Measurements from ENCODE around the gene CSF3R. TPM values are rescaled to one million over a fixed set of nuclear protein-coding genes. Genes with fewer than 3 reads are reported as not detected.

The CSF3R gene
- total and polyA plus RNA-seq, 9 of the 15 experiments (the other 6 are each of a cell fraction or from before 2014, with no cell fraction given): 0.21 to 0.86 (median 0.40) TPM; not detected in 1

GRCh38 chr1:36440646-36441045, 42.1 kb downstream of the CSF3R start:
- no peak for ATAC-seq
- H3K36me3 ChIP-seq (ENCODE audit: control insufficient read depth, insufficient read depth, low read length): no peaks in the 10 kb centered on the region
- BruUV-seq (replicated peaks): no TSS peak
- FAIRE-seq: no peak
- no peak overlapping the region; a peak in 1 of 4 replicates for H3K9ac ChIP-seq (ENCODE audit: insufficient read depth in 1 of 2, low read depth in 2 of 2, low read length in 2 of 2)
- ChIA-PET POLR2A (interaction anchor here (1.3 kb wide), 1 partner anchor 10 kb away, joined by 5 read pairs; no protein-coding TSS in a partner anchor), CTCF (ENCODE audit: low intra/inter-chr PET ratio) (no interaction called here)
- H3K4me1 ChIP-seq (replicated peaks in 1 of 2; ENCODE audit: control insufficient read depth in 2 of 2, insufficient read depth in 2 of 2, low read length in 2 of 2): no peaks in the 10 kb centered on the region
- no peaks in the 10 kb centered on the region for H4K20me1 ChIP-seq (replicated peaks; ENCODE audit: control insufficient read depth, insufficient read depth, low read length)
- no peaks in the 10 kb centered on the region for H3K9me3 ChIP-seq (replicated peaks; ENCODE audit: control insufficient read depth, insufficient read depth, low read depth, low read length)
- TF ChIP-seq ZNF76 (CRISPR knock-in tag; IDR thresholded peaks at IDR 0.05; ENCODE audit: borderline replicate concordance): no peak
- TF ChIP-seq TBL1XR1 (IDR thresholded peaks at IDR 0.05; ENCODE audit: low read length in 2 of 2): no peak
- TF ChIP-seq ZNF444 (CRISPR knock-in tag; IDR thresholded peaks at IDR 0.05): no peak
- TF ChIP-seq ZNF778 (CRISPR knock-in tag; IDR thresholded peaks at IDR 0.05): no peak
- no peak for TF ChIP-seq RFX5 (IDR thresholded peaks at IDR 0.05; ENCODE audit: low read depth, low read length)
- no peak for TF ChIP-seq SMAD1 (IDR thresholded peaks at IDR 0.05; ENCODE audit: low read depth, low read length, partially characterized antibody)
- TF ChIP-seq ZFP1 (CRISPR knock-in tag; IDR thresholded peaks at IDR 0.05): no peak
- no peak for TF ChIP-seq MTA3 (IDR thresholded peaks at IDR 0.05; ENCODE audit: borderline replicate concordance)
- H3K27me3 ChIP-seq (ENCODE audit: control insufficient read depth in 2 of 2, insufficient read depth in 2 of 2, low read length in 2 of 2): peaks cover 0 to 4% of the 10 kb centered on the region in 2 experiments; a peak in 1 of 5 replicates
- 20% methylated on average over 3 of the region's 3 CpGs for WGBS (ENCODE audit: insufficient coverage, low coverage, missing lambda C conversion rate)
- H3K27ac ChIP-seq (ENCODE audit: extremely low read depth, low read depth, low read length): no peak overlapping the region
- intact Hi-C loops (cut with micrococcal nuclease) (loop anchor here (10.0 kb wide), 1 partner anchor 104 kb away; no protein-coding TSS in a partner anchor), in situ Hi-C loops (cut with MboI) (no loop called here)
- H3K4me2 ChIP-seq (ENCODE audit: insufficient read depth, low read length): no peak overlapping the region
- H3K4me3 ChIP-seq: no peak overlapping the region
- no peak overlapping the region for H2AFZ ChIP-seq (ENCODE audit: low read depth, low read length)
- no peak for DNase-seq (ENCODE audit: extremely low read depth in 1 of 4, low spot score in 3 of 4)
- H3K9me1 ChIP-seq (ENCODE audit: control insufficient read depth, insufficient read depth, low read length): no peaks in the 10 kb centered on the region
- no peaks in the 10 kb centered on the region for H3K79me2 ChIP-seq (ENCODE audit: control insufficient read depth, insufficient read depth, low read length)

Measured in K562 (cell line).